Panc1 (cell line): Measurements from ENCODE around the gene AUH. TPM values are rescaled to one million over a fixed set of nuclear protein-coding genes. Genes with fewer than 3 reads are reported as not detected.

ENCODE experiments used
- ATAC-seq: fragments of 200-7000 bp; cut with Tn5 transposase; 2 replicates; pipeline ENCODE4 v1.9.1; 2020; ENCODE audit warnings: mild to moderate bottlenecking, moderate library complexity
- BruUV-seq: library from RNA; stranded (reverse); fragments of 400-500 nt; replicated peaks from 2 replicates; lab custom pipeline; 2021; lab: Mats Ljungman, UMichigan
- CTCF ChIA-PET: fragments of 300-600 bp; sonication (Branson Sonifier 250); formaldehyde crosslinking; loops from one replicate; lab custom pipeline; 2022; ENCODE audit warnings: antibody characterized with exemption; lab: Charles Lee
- POLR2A ChIA-PET: fragments of 300-600 bp; sonication (Branson Sonifier 250); formaldehyde crosslinking; loops from one replicate; lab custom pipeline; 2022; ENCODE audit warnings: antibody characterized with exemption; lab: Charles Lee
- DNase-seq: peaks from one replicate; pipeline ENCODE4 v3.0.0-alpha.2; 2010; ENCODE audit warnings: low read depth, low spot score
- H3K27ac ChIP-seq: 2 replicates; pipeline ENCODE4 v1.5.1; 2011; ENCODE audit warnings: mild to moderate bottlenecking, low read length, inconsistent platforms
- H3K27me3 ChIP-seq: fragments of 200-500 bp; sonication (Bioruptor generic); 2 replicates; pipeline ENCODE4 v1.6.0; 2014; ENCODE audit warnings: low read length, inconsistent platforms; ENCODE audit not compliant: control insufficient read depth, insufficient read depth
- H3K36me3 ChIP-seq: fragments of 200-500 bp; sonication (Bioruptor generic); 2 replicates; pipeline ENCODE4 v1.5.1; 2014; ENCODE audit warnings: inconsistent platforms, mild to moderate bottlenecking, low read length, moderate library complexity; ENCODE audit not compliant: control insufficient read depth, insufficient read depth
- H3K4me1 ChIP-seq: 2 replicates; pipeline ENCODE4 v1.5.1; 2011; ENCODE audit warnings: inconsistent platforms, mild to moderate bottlenecking, low read length, moderate library complexity; ENCODE audit not compliant: control insufficient read depth, insufficient read depth
- H3K4me3 ChIP-seq, 2 experiments: 2 replicates each; pipeline ENCODE4 v1.5.1; 2011 to 2012; ENCODE audit warnings: low read depth in 2 of 2, low read length in 2 of 2, mild to moderate bottlenecking in 2 of 2, inconsistent platforms in 1 of 2, moderate library complexity in 1 of 2
- H3K9me3 ChIP-seq: fragments of 200-500 bp; sonication (Bioruptor generic); 2 replicates; pipeline ENCODE4 v1.5.1; 2014; ENCODE audit warnings: low read depth, mild to moderate bottlenecking, inconsistent platforms, low read length, moderate library complexity; ENCODE audit not compliant: control insufficient read depth, insufficient read depth
- CTCF ChIP-seq: fragments of 450-650 bp; IDR thresholded peaks from 2 replicates; pipeline ENCODE4 v1.5.1; 2017; ENCODE audit warnings: mild to moderate bottlenecking
- POLR2AphosphoS5 ChIP-seq: IDR thresholded peaks from 2 replicates; pipeline ENCODE4 v1.6.1; 2012; ENCODE audit warnings: mild to moderate bottlenecking, low read depth, low read length, moderate library complexity
- SIN3A ChIP-seq: IDR thresholded peaks from 2 replicates; pipeline ENCODE4 v1.6.1; 2012; ENCODE audit warnings: low read depth, mild to moderate bottlenecking, low read length, moderate library complexity, borderline replicate concordance; ENCODE audit not compliant: insufficient read depth
- TCF7L2 ChIP-seq: IDR thresholded peaks from 2 replicates; pipeline ENCODE4 v1.6.1; 2011; ENCODE audit warnings: mild to moderate bottlenecking, low read depth, low read length, inconsistent platforms
- in situ Hi-C: cut with HindIII; loops from 2 replicates; pipeline ENCODE4 v1.10.0; 2016; ENCODE audit warnings: low sequenced_read_pairs, low pct_unique_long_range_greater_than_20kb
- intact Hi-C: fragments of 100-400 bp; cut with micrococcal nuclease; formaldehyde crosslinking; loops from one replicate; pipeline ENCODE4 v1.10.0; 2022; ENCODE audit not compliant: unreplicated experiment
- total RNA-seq: library from RNA; stranded (reverse); gene quantifications from one replicate; pipeline ENCODE4 v1.2.1, GENCODE V29; 2021; ENCODE audit not compliant: unreplicated experiment
- TF ChIP-seq, protein P1 (sequence below), 2 experiments: IDR thresholded peaks; 2 replicates each; pipeline ENCODE4 v1.6.1; 2011 to 2012; ENCODE audit warnings: low read depth in 2 of 2, control low read depth in 1 of 2, low read length in 1 of 2, mild to moderate bottlenecking in 1 of 2, moderate library complexity in 1 of 2; ENCODE audit not compliant: insufficient read depth in 1 of 2

AUH gene
- total RNA-seq, 1 experiment from 2014 or later, result 7.7 TPM

- in situ Hi-C loops, result no loop called here
- intact Hi-C loops, result no loop called here
- H3K9me3 ChIP-seq, result no peaks in the 10 kb centered on the region
- ChIA-PET CTCF (no interaction called here), POLR2A (no interaction called here)
- DNase-seq (no peak), ATAC-seq (no peak)
- H3K36me3 ChIP-seq, result no peaks in the 10 kb centered on the region
- H3K4me3 ChIP-seq, result no peak overlapping the region
- TF ChIP-seq TCF7L2 (no peak), POLR2AphosphoS5 (no peak), SIN3A (no peak)
- H3K4me1 ChIP-seq, result no peaks in the 10 kb centered on the region
- H3K27me3 ChIP-seq, result no peaks in the 10 kb centered on the region
- no TSS peak for BruUV-seq
- no peak overlapping the region for H3K27ac ChIP-seq
Measured at GRCh38 chr9:91271156-91271555, 90.6 kb downstream of the AUH start.

GRCh38 chr9:91269907-91270491 is 91.7 kb downstream of the AUH start:
- Histone ChIP-seq H3K27ac (no peak overlapping the region), H3K4me1 (no peaks in the 10 kb centered on the region), H3K4me3 (no peak overlapping the region), H3K36me3 (no peaks in the 10 kb centered on the region), H3K27me3 (no peaks in the 10 kb centered on the region), H3K9me3 (no peaks in the 10 kb centered on the region)
- ChIA-PET CTCF (no interaction called here), POLR2A (no interaction called here)
- intact Hi-C loops (no loop called here), in situ Hi-C loops (no loop called here)
- TF ChIP-seq, protein P1, sequence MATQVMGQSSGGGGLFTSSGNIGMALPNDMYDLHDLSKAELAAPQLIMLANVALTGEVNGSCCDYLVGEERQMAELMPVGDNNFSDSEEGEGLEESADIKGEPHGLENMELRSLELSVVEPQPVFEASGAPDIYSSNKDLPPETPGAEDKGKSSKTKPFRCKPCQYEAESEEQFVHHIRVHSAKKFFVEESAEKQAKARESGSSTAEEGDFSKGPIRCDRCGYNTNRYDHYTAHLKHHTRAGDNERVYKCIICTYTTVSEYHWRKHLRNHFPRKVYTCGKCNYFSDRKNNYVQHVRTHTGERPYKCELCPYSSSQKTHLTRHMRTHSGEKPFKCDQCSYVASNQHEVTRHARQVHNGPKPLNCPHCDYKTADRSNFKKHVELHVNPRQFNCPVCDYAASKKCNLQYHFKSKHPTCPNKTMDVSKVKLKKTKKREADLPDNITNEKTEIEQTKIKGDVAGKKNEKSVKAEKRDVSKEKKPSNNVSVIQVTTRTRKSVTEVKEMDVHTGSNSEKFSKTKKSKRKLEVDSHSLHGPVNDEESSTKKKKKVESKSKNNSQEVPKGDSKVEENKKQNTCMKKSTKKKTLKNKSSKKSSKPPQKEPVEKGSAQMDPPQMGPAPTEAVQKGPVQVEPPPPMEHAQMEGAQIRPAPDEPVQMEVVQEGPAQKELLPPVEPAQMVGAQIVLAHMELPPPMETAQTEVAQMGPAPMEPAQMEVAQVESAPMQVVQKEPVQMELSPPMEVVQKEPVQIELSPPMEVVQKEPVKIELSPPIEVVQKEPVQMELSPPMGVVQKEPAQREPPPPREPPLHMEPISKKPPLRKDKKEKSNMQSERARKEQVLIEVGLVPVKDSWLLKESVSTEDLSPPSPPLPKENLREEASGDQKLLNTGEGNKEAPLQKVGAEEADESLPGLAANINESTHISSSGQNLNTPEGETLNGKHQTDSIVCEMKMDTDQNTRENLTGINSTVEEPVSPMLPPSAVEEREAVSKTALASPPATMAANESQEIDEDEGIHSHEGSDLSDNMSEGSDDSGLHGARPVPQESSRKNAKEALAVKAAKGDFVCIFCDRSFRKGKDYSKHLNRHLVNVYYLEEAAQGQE (IDR thresholded peaks at IDR 0.05; ENCODE audit: insufficient read depth in 1 of 2, low read depth in 2 of 2, low read length in 1 of 2), result no peak
- no peak for TF ChIP-seq CTCF
- no peak for TF ChIP-seq SIN3A
- TF ChIP-seq TCF7L2, result no peak
- TF ChIP-seq POLR2AphosphoS5, result no peak
- no peak for ATAC-seq
- BruUV-seq, result no TSS peak
- DNase-seq, result no peak

DNA sequence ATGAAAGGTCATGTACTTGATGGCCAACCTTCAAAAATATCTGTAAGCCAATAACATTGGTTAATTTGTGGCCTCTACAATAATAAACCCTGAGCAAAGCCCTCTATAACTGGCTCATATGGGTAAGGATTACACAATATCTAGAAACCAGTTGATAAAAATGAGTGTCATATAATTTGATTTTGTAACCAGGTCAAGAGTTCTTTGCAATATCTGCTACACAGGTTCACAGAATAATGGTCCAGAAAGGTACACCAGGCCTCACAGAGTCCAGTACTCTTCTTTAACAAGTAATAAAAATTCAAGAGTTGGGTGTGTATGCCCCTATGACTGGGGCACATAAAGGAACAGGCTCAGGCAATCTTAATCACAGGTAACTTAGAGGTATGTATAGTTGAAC is 95.3 kb downstream of the AUH start:
- TF ChIP-seq SIN3A (no peak), CTCF (no peak), TCF7L2 (no peak), POLR2AphosphoS5 (no peak)
- TF ChIP-seq, protein P1 (IDR thresholded peaks at IDR 0.05; ENCODE audit: insufficient read depth in 1 of 2, low read depth in 2 of 2, low read length in 1 of 2), result no peak
- BruUV-seq, result no TSS peak
- ChIA-PET CTCF (no interaction called here), POLR2A (no interaction called here)
- H3K27ac ChIP-seq, result no peak overlapping the region
- intact Hi-C loops (no loop called here), in situ Hi-C loops (no loop called here)
- H3K4me1 ChIP-seq, result no peaks in the 10 kb centered on the region
- H3K36me3 ChIP-seq, result no peaks in the 10 kb centered on the region
- H3K4me3 ChIP-seq, result no peak overlapping the region
- DNase-seq (no peak), ATAC-seq (no peak)
- no peaks in the 10 kb centered on the region for H3K9me3 ChIP-seq
- no peaks in the 10 kb centered on the region for H3K27me3 ChIP-seq
